GM19455 (cell line): ENCODE measurements around the gene ABCC9.

Experiments used
- ATAC-seq: cut with Tn5 transposase; IDR thresholded peaks from one replicate; pipeline ENCODE4 v1.9.1; 2021; ENCODE audit not compliant: unreplicated experiment

ABCC9 gene

GRCh38 chr12:21776175-21776574 lies 165.1 kb downstream of the ABCC9 start:
- ATAC-seq, result no peak

GRCh38 chr12:21775133-21775820 lies 165.9 kb downstream of the ABCC9 start:
- no peak for ATAC-seq

- ATAC-seq, result no peak
Observed at GRCh38 chr12:21774358-21775132, 166.7 kb downstream of the ABCC9 start, which contains the start of gene KCNJ8. TSS of gene KCNJ8 (minus strand) at chr12:21774706. CDS start at chr12:21773616, 1,090 bp downstream.

GRCh38 chr12:21773806-21774205 lies 167.4 kb downstream of the ABCC9 start:
- no peak for ATAC-seq

- no peak for ATAC-seq
Observed at GRCh38 chr12:21773263-21773741, 167.9 kb downstream of the ABCC9 start.

- no peak for ATAC-seq
Observed at GRCh38 chr12:21771311-21771710, 169.9 kb downstream of the ABCC9 start.

GRCh38 chr12:21769307-21769706 lies 171.9 kb downstream of the ABCC9 start:
- no peak for ATAC-seq

GRCh38 chr12:21766403-21766802 lies 174.8 kb downstream of the ABCC9 start:
- no peak for ATAC-seq

- ATAC-seq, result no peak
Observed at GRCh38 chr12:21764950-21765349, 176.3 kb downstream of the ABCC9 start.

- no peak for ATAC-seq
Observed at GRCh38 chr12:21764065-21764464, 177.2 kb downstream of the ABCC9 start.

- no peak for ATAC-seq
Observed at GRCh38 chr12:21763531-21763930, 177.7 kb downstream of the ABCC9 start.

GRCh38 chr12:21759737-21760136 lies 181.5 kb downstream of the ABCC9 start:
- no peak for ATAC-seq

GRCh38 chr12:21757735-21758134 lies 183.5 kb downstream of the ABCC9 start:
- ATAC-seq, result no peak

- ATAC-seq, result no peak
Observed at GRCh38 chr12:21756699-21757098, 184.5 kb downstream of the ABCC9 start.

- no peak for ATAC-seq
Observed at GRCh38 chr12:21751517-21751916, 189.7 kb downstream of the ABCC9 start.
